DOHH2 (cell line): ENCODE data around the gene FBN1.

Source experiments
- H3F3A ChIP-seq: fragments of 200-600 bp; sonication (generic), shearing (Covaris generic); 2 replicates; pipeline ENCODE4 v1.6.0; 2016; ENCODE audit warnings: antibody characterized with exemption, mild to moderate bottlenecking; ENCODE audit not compliant: control insufficient read depth, insufficient read depth
- H3K27ac ChIP-seq: fragments of 200-600 bp; sonication (generic); 2 replicates; pipeline ENCODE4 v1.5.1; 2014; ENCODE audit warnings: low read depth, mild to moderate bottlenecking, low read length, moderate library complexity
- H3K27me3 ChIP-seq: fragments of 200-600 bp; sonication (generic); 2 replicates; pipeline ENCODE4 v1.6.1; 2014; ENCODE audit warnings: mild to moderate bottlenecking, low read length, mixed read lengths; ENCODE audit not compliant: control insufficient read depth
- H3K36me3 ChIP-seq: fragments of 200-600 bp; sonication (generic); 2 replicates; pipeline ENCODE4 v1.6.1; 2014; ENCODE audit warnings: mild to moderate bottlenecking, low read length, moderate library complexity, mixed read lengths; ENCODE audit not compliant: control insufficient read depth
- H3K4me1 ChIP-seq: fragments of 200-600 bp; sonication (generic); 2 replicates; pipeline ENCODE4 v1.6.1; 2014; ENCODE audit warnings: mild to moderate bottlenecking, low read length, mixed read lengths; ENCODE audit not compliant: control insufficient read depth
- H3K4me2 ChIP-seq: fragments of 200-600 bp; sonication (generic); 2 replicates; pipeline ENCODE4 v1.6.0; 2014; ENCODE audit warnings: mild to moderate bottlenecking, low read length, moderate library complexity
- H3K4me3 ChIP-seq: fragments of 200-600 bp; sonication (generic); 2 replicates; pipeline ENCODE4 v1.5.1; 2014; ENCODE audit warnings: mild to moderate bottlenecking, low read length, mixed read lengths
- H3K79me2 ChIP-seq: fragments of 200-600 bp; sonication (generic); 2 replicates; pipeline ENCODE4 v1.6.1; 2014; ENCODE audit warnings: mild to moderate bottlenecking, low read length, mixed read lengths; ENCODE audit not compliant: control insufficient read depth
- H3K9me2 ChIP-seq: fragments of 200-600 bp; sonication (generic); replicated peaks from 2 replicates; pipeline ENCODE4 v1.6.1; 2014; ENCODE audit warnings: mild to moderate bottlenecking, low read length, mixed read lengths; ENCODE audit not compliant: control insufficient read depth
- H3K9me3 ChIP-seq: fragments of 200-600 bp; sonication (generic); 2 replicates; pipeline ENCODE4 v1.6.1; 2014; ENCODE audit warnings: antibody characterized with exemption, low read length, mixed read lengths; ENCODE audit not compliant: control insufficient read depth, insufficient read depth
- H4K20me1 ChIP-seq: fragments of 200-600 bp; sonication (generic); 2 replicates; pipeline ENCODE4 v1.6.0; 2014; ENCODE audit warnings: low read depth, mild to moderate bottlenecking, antibody characterized with exemption, low read length, moderate library complexity; ENCODE audit not compliant: control insufficient read depth, insufficient read depth
- EZH2phosphoT487 ChIP-seq: fragments of 200-600 bp; sonication (generic); IDR thresholded peaks from 2 replicates; pipeline ENCODE4 v1.6.1; 2017; ENCODE audit warnings: borderline replicate concordance, mild to moderate bottlenecking, antibody characterized with exemption, low read length, moderate library complexity, mixed read lengths
- TF ChIP-seq, protein P1 (sequence below): fragments of 200-600 bp; sonication (generic); IDR thresholded peaks from one replicate; pipeline ENCODE4 v1.5.1; 2014; ENCODE audit warnings: antibody characterized with exemption, mild to moderate bottlenecking, low read depth, low read length; ENCODE audit not compliant: poor library complexity, severe bottlenecking

FBN1 gene

GRCh38 chr15:48578965-48579364 lies 66.5 kb downstream of the FBN1 start:
- H3K4me1 ChIP-seq, result no peaks in the 10 kb centered on the region
- no peak overlapping the region for H3K4me3 ChIP-seq
- no peak overlapping the region for H3K27ac ChIP-seq
- H3K79me2 ChIP-seq, result no peaks in the 10 kb centered on the region
- TF ChIP-seq EZH2phosphoT487, result no peak
- TF ChIP-seq, protein P1, sequence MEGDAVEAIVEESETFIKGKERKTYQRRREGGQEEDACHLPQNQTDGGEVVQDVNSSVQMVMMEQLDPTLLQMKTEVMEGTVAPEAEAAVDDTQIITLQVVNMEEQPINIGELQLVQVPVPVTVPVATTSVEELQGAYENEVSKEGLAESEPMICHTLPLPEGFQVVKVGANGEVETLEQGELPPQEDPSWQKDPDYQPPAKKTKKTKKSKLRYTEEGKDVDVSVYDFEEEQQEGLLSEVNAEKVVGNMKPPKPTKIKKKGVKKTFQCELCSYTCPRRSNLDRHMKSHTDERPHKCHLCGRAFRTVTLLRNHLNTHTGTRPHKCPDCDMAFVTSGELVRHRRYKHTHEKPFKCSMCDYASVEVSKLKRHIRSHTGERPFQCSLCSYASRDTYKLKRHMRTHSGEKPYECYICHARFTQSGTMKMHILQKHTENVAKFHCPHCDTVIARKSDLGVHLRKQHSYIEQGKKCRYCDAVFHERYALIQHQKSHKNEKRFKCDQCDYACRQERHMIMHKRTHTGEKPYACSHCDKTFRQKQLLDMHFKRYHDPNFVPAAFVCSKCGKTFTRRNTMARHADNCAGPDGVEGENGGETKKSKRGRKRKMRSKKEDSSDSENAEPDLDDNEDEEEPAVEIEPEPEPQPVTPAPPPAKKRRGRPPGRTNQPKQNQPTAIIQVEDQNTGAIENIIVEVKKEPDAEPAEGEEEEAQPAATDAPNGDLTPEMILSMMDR, result no peak
- no peaks in the 10 kb centered on the region for H3K9me3 ChIP-seq
- H4K20me1 ChIP-seq, result no peaks in the 10 kb centered on the region
- no peak overlapping the region for H3K4me2 ChIP-seq
- H3K36me3 ChIP-seq, result no peaks in the 10 kb centered on the region
- H3K27me3 ChIP-seq, result no peaks in the 10 kb centered on the region
- no peaks in the 10 kb centered on the region for H3F3A ChIP-seq
- H3K9me2 ChIP-seq, result no peaks in the 10 kb centered on the region

DNA sequence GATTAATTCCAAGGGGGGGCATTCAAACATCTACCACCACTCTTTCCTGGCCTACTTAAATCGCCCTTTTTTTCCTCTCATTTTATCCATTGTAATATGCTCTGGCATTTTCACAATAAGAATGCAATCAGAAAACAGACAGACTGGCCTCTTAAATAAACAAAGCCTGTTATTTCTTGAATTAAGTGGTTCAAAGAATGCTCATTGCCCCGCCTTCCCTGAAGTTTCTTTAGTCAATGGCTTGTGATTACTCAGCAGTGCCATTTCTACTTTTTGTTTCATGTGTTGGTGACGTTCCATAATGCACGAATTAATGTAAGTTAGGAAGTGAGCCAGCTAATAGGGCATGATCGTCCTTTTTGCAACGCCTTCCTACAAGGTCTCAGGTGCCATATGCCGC lies 68.0 kb downstream of the FBN1 start:
- no peaks in the 10 kb centered on the region for H4K20me1 ChIP-seq
- H3K27ac ChIP-seq, result no peak overlapping the region
- no peaks in the 10 kb centered on the region for H3K4me1 ChIP-seq
- H3K36me3 ChIP-seq, result no peaks in the 10 kb centered on the region
- no peaks in the 10 kb centered on the region for H3K9me3 ChIP-seq
- no peaks in the 10 kb centered on the region for H3F3A ChIP-seq
- no peaks in the 10 kb centered on the region for H3K27me3 ChIP-seq
- H3K4me2 ChIP-seq, result no peak overlapping the region
- TF ChIP-seq EZH2phosphoT487, result no peak
- TF ChIP-seq, protein P1, result no peak
- H3K4me3 ChIP-seq, result no peak overlapping the region
- H3K9me2 ChIP-seq, result no peaks in the 10 kb centered on the region
- H3K79me2 ChIP-seq, result no peaks in the 10 kb centered on the region

DNA sequence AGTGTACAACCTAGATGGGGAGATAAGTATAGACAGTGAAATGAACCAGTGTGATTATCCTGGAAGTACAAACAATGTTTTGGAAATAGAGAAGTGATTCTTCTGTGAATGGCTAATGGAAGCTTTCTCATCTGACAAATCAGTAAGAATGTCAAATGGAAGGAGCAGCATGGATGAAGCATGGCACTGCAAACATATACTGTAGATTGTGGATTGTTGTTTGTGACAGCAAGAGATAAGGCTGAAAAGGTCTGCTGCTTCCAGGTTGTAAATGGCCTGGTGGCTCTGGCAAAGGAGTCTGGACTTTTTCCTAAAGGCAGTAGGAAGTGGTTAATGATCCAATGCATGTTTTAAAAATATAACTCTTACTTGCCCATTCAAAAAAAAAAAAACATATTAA lies 71.3 kb downstream of the FBN1 start:
- no peaks in the 10 kb centered on the region for H3K9me3 ChIP-seq
- no peaks in the 10 kb centered on the region for H3K27me3 ChIP-seq
- H3K9me2 ChIP-seq, result no peaks in the 10 kb centered on the region
- H3K36me3 ChIP-seq, result no peaks in the 10 kb centered on the region
- H3K4me1 ChIP-seq, result no peaks in the 10 kb centered on the region
- TF ChIP-seq EZH2phosphoT487, result no peak
- TF ChIP-seq, protein P1, result no peak
- no peaks in the 10 kb centered on the region for H3F3A ChIP-seq
- H3K79me2 ChIP-seq, result no peaks in the 10 kb centered on the region
- no peak overlapping the region for H3K4me3 ChIP-seq
- no peaks in the 10 kb centered on the region for H4K20me1 ChIP-seq
- no peak overlapping the region for H3K27ac ChIP-seq
- H3K4me2 ChIP-seq, result no peak overlapping the region

- no peaks in the 10 kb centered on the region for H3F3A ChIP-seq
- H3K36me3 ChIP-seq, result no peaks in the 10 kb centered on the region
- no peaks in the 10 kb centered on the region for H3K4me1 ChIP-seq
- no peaks in the 10 kb centered on the region for H3K9me2 ChIP-seq
- no peak overlapping the region for H3K27ac ChIP-seq
- H3K79me2 ChIP-seq, result no peaks in the 10 kb centered on the region
- TF ChIP-seq, protein P1, result no peak
- no peak for TF ChIP-seq EZH2phosphoT487
- no peak overlapping the region for H3K4me2 ChIP-seq
- no peak overlapping the region for H3K4me3 ChIP-seq
- no peaks in the 10 kb centered on the region for H4K20me1 ChIP-seq
- no peaks in the 10 kb centered on the region for H3K9me3 ChIP-seq
- no peaks in the 10 kb centered on the region for H3K27me3 ChIP-seq
These were observed 71.7 kb downstream of the FBN1 start for GRCh38 chr15:48573780-48574179.
